Mesodermal cell (in vitro differentiated cells): ENCODE data around the gene ITGBL1.
"Not testable (repeated sequence)": the region's sequence is repeated elsewhere in the genome, so short reads cannot be mapped to it uniquely, and the experiment has no call there.

ENCODE experiments used
- H3K27ac ChIP-seq: 2 replicates; pipeline ENCODE4 v1.7.0; 2013; ENCODE audit warnings: mild to moderate bottlenecking, low read depth, low read length, moderate library complexity; ENCODE audit not compliant: severe bottlenecking
- H3K36me3 ChIP-seq: 2 replicates; pipeline ENCODE4 v1.7.1; 2013; ENCODE audit warnings: mild to moderate bottlenecking, low read length, moderate library complexity; ENCODE audit not compliant: control insufficient read depth, insufficient read depth
- H3K4me1 ChIP-seq: one replicate; pipeline ENCODE4 v1.7.1; 2013; ENCODE audit warnings: mild to moderate bottlenecking, low read length; ENCODE audit not compliant: insufficient read depth, control insufficient read depth, poor library complexity, severe bottlenecking
- H3K4me3 ChIP-seq: 2 replicates; pipeline ENCODE4 v1.7.0; 2013; ENCODE audit warnings: low read length, control low read depth, mild to moderate bottlenecking; ENCODE audit not compliant: insufficient read depth, poor library complexity, severe bottlenecking; ENCODE audit errors: extremely low read depth
- H3K9me3 ChIP-seq: 2 replicates; pipeline ENCODE4 v1.7.1; 2013; ENCODE audit warnings: mild to moderate bottlenecking, low read length, moderate library complexity; ENCODE audit not compliant: control insufficient read depth
- WGBS, 2 experiments: methylation state at CpG; one replicate each; pipeline ENCODE4 v1.1.5; 2013; ENCODE audit warnings: missing lambda C conversion rate in 2 of 2; ENCODE audit not compliant: insufficient coverage in 2 of 2; 5-methylcytosine and 5-hydroxymethylcytosine counted together

Gene ITGBL1

DNA sequence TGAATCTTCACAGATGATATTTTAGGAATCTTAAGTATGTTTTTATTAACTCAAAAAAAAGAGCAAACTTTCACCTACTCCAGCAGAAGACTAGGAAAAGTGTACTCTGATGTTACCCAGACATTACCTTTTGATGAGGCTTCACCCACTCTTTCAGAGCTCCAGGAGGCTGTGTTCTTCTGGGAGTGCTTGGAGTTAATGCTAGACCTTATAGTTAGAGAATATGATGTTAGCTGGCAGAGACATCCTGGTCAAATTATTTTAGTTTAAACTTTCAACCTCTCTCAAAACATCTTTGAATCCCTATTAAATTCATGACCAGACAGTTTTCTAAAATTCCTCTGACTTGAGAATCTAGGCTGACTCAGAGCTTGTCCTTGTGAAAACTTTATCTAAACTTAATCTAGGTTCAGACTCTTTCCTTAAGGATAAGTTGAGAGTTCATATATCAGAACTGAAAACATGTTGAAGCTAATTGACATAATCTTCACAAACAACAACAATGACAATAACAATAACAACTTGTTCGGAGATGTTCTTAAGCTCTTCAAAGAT is 82.8 kb downstream of the ITGBL1 start:
- Histone ChIP-seq H3K9me3 (no peaks in the 10 kb centered on the region), H3K36me3 (no peaks in the 10 kb centered on the region), H3K4me3 (no peak overlapping the region), H3K4me1 (no peaks in the 10 kb centered on the region), H3K27ac (no peak overlapping the region)
- WGBS, 2 experiments: 100% methylated on average over 1 of the region's 1 CpG; no CpG with 5 or more reads in 1 of the 2 experiments

DNA sequence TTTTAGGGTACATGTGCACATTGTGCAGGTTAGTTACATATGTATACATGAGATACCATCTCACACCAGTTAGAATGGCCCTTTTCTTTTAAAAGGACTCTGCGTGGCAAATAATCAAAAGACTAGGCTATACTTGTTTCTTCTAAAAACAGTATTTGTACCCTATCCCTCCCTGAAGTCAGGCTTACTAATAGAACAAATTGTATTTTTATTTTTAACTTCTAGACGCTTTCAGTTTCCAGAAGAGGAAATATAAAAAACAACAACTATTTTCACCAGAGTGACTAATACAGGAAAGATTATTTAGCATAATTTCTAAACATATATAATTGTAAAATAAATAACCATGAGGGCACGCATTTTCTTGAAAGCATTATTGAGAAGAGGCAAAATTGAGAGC is 83.6 kb downstream of the ITGBL1 start:
- Histone ChIP-seq H3K9me3 (no peaks in the 10 kb centered on the region), H3K4me1 (no peaks in the 10 kb centered on the region), H3K36me3 (no peaks in the 10 kb centered on the region), H3K27ac (no peak overlapping the region), H3K4me3 (no peak overlapping the region)
- WGBS, 2 experiments: 100% methylated on average over 1 of the region's 3 CpGs; no CpG with 5 or more reads in 1 of the 2 experiments

DNA sequence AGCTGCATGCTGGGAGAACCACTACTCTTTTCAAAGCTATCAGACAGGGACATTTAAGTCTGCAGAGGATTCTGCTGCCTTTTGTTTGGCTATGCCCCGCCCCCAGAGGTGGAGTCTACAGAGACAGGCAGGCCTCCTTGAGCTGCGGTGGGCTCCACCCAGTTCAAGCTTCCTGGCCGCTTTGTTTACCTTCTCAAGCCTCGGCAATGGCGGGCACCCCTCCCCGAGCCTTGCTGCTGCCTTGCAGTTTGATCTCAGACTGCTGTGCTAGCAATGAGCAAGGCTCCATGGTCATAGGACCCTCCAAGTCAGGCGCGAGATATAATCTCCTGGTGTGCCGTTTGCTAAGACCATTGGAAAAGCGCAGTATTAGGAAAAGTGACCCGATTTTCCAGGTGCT is 92.1 kb downstream of the ITGBL1 start:
- not testable (repeated sequence) for H3K4me1 ChIP-seq, H3K9me3 ChIP-seq, H3K4me3 ChIP-seq, H3K27ac ChIP-seq, H3K36me3 ChIP-seq
- WGBS, 2 experiments: 89 to 96% methylated on average over 11 of the region's 11 CpGs

DNA sequence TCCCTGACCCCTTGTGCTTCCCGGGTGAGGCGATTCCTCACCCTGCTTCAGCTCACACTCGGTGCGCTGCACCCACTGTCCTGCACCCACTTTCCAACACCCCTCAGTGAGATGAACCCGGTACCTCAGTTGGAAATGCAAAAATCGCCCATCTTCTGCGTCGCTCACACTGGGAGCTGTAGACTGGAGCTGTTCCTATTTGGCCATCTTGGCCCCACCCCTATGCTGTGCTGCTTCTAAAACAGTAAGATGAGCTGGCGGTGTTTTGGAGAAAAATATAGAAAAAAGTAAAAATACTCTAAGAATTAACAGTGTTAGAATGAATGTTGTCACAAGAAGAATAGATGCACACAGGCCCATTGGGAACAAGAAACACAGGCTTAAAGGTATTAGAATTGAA is 92.5 kb downstream of the ITGBL1 start:
- no peaks in the 10 kb centered on the region for H3K36me3 ChIP-seq
- WGBS, 2 experiments: 87 to 100% methylated on average over 2 to 6 of the region's 9 CpGs
- H3K27ac ChIP-seq: no peak overlapping the region
- no peak overlapping the region for H3K4me3 ChIP-seq
- no peaks in the 10 kb centered on the region for H3K9me3 ChIP-seq
- no peaks in the 10 kb centered on the region for H3K4me1 ChIP-seq

DNA sequence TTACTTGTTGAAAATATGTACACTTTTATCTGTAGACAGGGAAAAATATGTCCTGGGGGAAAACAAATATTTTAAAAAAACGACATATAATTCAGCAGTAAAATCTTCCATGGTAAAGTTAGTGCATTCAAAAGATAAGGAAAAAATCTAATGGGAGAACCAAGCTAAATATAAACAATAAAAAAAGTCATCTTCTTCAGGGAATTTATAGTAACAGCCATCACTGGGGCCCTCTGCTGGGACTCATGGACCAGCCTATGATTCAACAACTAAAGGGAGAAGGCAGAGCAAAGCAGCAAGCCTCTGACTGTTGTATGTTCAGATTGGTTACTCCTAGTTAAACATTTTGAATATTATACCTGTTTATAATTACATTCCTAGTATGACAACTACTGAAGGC is 93.0 kb downstream of the ITGBL1 start:
- no peaks in the 10 kb centered on the region for H3K9me3 ChIP-seq
- H3K4me3 ChIP-seq: no peak overlapping the region
- no CpG with 5 or more reads among the region's 1 CpG for WGBS, 2 experiments
- no peaks in the 10 kb centered on the region for H3K36me3 ChIP-seq
- no peak overlapping the region for H3K27ac ChIP-seq
- no peaks in the 10 kb centered on the region for H3K4me1 ChIP-seq

DNA sequence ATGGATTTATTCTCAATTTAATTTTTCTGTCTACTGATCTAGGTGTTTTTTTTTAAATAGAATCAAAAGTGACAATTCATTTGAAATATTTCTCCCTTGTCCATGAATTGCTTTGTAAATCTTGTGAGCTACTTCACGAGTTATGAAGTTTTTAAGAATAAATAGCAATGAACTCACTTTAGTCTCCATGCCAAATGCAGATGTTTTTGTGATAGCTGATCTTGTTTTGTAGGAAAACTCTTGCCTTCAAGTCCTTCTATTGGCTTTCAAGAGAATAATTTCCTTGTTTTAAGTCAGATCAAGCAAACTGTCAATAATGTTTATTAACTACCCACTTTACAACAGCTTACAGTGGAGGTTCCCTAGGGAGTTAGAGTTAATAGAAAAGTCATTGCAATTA is 99.8 kb downstream of the ITGBL1 start:
- H3K4me1 ChIP-seq: no peaks in the 10 kb centered on the region
- no peaks in the 10 kb centered on the region for H3K36me3 ChIP-seq
- H3K27ac ChIP-seq: no peak overlapping the region
- 83% methylated on average over 1 of the region's 1 CpG; no CpG with 5 or more reads in 1 of the 2 experiments for WGBS, 2 experiments
- no peak overlapping the region for H3K4me3 ChIP-seq
- H3K9me3 ChIP-seq: no peaks in the 10 kb centered on the region

DNA sequence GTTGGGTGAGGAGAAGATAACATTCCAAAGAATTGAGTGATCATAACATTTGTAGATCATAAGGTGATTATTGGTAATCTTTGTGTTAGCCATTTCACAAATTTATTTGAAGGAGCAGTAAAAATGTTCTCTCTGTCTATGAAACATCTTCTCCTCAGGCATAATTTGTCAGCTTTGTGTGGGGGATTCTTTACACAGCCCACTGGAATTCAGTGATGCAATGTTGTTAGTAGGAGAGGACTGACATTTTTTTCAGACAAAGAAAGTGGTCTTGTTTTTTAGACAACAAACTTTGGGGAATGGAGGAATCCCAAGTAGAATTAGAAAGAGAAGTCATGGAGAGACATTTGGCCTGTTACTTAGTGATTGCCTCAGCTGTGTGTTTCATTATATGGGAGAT is 100.3 kb downstream of the ITGBL1 start:
- H3K4me3 ChIP-seq: no peak overlapping the region
- no peaks in the 10 kb centered on the region for H3K36me3 ChIP-seq
- no peaks in the 10 kb centered on the region for H3K9me3 ChIP-seq
- H3K4me1 ChIP-seq: no peaks in the 10 kb centered on the region
- no peak overlapping the region for H3K27ac ChIP-seq

DNA sequence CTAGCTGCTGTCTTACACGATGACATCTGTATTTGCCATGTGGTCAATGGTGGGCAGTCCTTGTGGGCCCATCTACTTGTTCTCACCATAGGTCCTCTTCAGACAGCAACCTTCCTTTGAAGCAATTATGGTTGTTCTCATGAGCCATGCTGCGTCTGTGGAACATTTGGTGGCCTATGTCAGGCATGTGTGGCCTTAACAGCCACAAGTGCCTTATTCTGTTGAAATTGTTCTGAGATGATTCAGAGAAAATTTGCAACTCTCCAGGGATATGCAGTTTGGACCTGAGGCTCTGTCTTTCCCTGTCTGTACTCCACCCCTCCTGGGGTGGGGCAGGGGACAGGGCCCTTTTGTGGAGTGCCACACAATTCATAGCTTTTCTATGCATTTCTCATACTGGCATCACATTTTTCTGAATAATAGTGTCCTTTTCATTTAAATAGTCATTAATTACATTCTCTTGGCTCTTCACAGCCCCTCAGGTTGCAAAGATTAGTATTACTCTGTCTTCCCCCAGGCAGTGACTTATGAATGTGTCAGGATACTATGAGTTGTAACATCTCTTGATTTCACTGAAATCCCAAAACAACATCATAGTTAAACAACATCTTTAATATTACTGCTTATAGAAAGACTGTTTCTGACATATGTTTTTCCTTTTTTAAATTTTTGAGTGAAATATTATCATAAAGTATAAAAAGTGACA is 102.1 kb downstream of the ITGBL1 start:
- 92 to 95% methylated on average over 2 of the region's 2 CpGs for WGBS, 2 experiments
- Histone ChIP-seq H3K4me1 (no peaks in the 10 kb centered on the region), H3K27ac (no peak overlapping the region), H3K9me3 (no peaks in the 10 kb centered on the region), H3K36me3 (no peaks in the 10 kb centered on the region), H3K4me3 (no peak overlapping the region)

DNA sequence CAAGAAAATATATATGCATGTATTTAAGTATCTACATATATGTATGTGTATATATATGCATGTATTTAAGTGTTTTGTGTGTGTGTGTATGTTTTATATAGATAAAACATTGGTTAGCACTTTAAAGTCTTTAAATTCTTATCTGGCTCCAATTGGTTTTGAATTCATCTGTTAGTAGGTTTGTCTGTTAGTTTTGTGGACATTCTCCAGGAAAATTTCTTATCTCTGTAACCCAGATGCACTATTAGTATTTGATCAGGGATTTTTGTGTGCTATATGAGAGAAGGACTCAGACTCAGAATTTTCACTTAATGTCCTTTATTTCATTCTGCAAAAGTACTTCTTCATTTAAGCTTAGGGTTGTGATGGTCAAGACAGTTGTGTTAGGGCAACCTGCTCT is 103.1 kb downstream of the ITGBL1 start:
- H3K9me3 ChIP-seq: no peaks in the 10 kb centered on the region
- no peak overlapping the region for H3K27ac ChIP-seq

DNA sequence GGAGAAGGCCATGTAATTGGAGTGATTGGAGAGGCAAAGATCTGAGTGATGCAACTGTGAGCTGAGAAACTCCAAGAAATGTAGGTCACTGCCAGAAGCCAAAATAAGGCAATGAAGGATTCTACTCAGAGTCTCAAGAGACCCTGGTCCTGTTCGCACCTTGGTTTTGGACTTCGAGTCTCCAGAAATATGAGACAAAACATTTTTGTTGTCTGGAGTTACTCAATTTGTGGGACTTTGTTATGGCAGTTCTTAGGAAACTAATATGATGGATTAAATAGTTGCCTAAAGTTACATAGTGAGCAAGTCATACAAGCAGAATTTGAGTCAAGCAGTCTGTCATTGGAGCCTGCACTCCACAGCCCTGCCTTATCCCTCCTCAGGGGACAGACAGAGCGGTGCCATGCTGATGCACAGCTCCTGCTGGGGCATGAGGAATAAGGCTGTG is 104.2 kb downstream of the ITGBL1 start:
- no peaks in the 10 kb centered on the region for H3K9me3 ChIP-seq
- H3K36me3 ChIP-seq: no peaks in the 10 kb centered on the region
- H3K27ac ChIP-seq: peak overlapping the region; percentile 37
- no peaks in the 10 kb centered on the region for H3K4me1 ChIP-seq
- 100% methylated on average over 1 to 3 of the region's 3 CpGs for WGBS, 2 experiments
- no peak overlapping the region for H3K4me3 ChIP-seq

More for the DNA sequence above, 103.1 kb downstream of the ITGBL1 start:
- Histone ChIP-seq H3K36me3 (no peaks in the 10 kb centered on the region), H3K4me3 (no peak overlapping the region), H3K4me1 (no peaks in the 10 kb centered on the region)

DNA sequence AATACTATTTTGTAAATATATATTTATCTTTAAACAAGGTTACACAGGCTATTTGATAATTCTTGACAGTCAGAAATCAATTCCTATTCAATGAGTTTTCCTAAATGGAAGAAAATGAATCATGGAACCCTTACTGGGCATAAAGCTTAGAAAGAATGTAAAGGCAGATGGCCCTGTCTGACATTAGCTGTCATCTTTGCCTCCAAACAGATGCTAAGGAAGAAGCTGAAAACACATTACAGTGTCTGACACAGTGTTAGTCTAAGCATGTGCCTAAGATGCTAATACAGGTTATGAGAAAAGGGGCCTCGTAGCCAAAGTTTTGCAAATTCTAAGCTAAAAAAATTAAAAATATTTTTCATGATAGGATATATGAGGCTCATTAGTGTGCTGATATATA is 112.8 kb downstream of the ITGBL1 start:
- WGBS, 2 experiments: 100% methylated on average over 1 of the region's 1 CpG
- H3K9me3 ChIP-seq: no peaks in the 10 kb centered on the region
- H3K36me3 ChIP-seq: no peaks in the 10 kb centered on the region
- H3K4me1 ChIP-seq: no peaks in the 10 kb centered on the region
- no peak overlapping the region for H3K4me3 ChIP-seq
- H3K27ac ChIP-seq: no peak overlapping the region
